NCI-H128 (cell line): Measurements from ENCODE around the gene PTDSS2.
"Not testable (repeated sequence)": the region's sequence is repeated elsewhere in the genome, so short reads cannot be mapped to it uniquely, and the experiment has no call there.

ENCODE experiments used
- DNase-seq: peaks from one replicate; lab custom pipeline; 2025; ENCODE audit not compliant: unreplicated experiment; lab: John Stamatoyannopoulos, UW

Gene PTDSS2

DNA sequence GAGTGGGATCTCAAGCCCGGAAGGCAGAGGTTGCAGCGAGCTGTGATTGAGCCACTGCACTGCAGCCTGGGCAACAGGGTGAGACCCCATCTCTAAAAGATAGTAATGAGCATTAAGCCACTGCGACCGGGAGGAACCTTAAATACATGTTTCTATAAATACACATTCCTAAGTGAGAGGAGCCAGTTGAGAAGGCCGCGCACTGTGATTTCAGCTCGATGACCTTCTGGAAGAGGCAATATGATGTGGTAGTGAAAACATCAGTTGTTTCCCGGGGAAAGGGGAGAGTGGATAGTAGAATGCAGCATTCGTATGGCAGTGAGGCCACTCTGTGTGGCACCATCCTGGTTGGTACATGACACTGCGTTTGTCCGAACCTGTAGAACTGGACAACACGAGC is 18.0 kb downstream of the PTDSS2 start:
- no peak for DNase-seq

- no peak for DNase-seq
Measured at GRCh38 chr11:468493-468892, 18.4 kb downstream of the PTDSS2 start.

DNA sequence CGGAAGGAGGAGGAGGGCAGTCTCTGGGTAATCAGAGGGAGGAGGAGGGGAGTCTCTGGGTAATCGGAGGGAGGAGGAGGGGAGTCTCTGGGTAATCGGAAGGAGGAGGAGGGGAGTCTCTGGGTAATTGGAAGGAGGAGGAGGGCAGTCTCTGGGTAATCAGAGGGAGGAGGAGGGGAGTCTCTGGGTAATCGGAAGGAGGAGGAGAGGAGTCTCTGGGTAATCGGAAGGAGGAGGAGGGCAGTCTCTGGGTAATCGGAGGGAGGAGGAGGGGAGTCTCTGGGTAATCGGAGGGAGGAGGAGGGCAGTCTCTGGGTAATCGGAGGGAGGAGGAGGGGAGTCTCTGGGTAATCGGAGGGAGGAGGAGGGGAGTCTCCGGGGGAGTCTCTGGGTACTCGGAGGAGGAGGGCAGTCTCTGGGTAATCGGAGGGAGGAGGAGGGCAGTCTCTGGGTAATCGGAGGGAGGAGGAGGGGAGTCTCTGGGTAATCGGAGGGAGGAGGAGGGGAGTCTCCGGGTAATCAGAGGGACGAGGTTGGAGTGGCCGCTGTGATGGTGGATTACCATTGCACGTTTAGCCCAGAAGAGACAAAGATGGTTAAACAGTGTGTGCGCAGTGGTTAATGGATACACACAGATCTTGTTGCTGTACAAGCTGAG is 19.1 kb downstream of the PTDSS2 start:
- not testable (repeated sequence) for DNase-seq

GRCh38 chr11:469684-470560 is 19.8 kb downstream of the PTDSS2 start:
- DNase-seq = no peak

- DNase-seq = no peak
Measured at GRCh38 chr11:471468-472145, 21.5 kb downstream of the PTDSS2 start.

DNA sequence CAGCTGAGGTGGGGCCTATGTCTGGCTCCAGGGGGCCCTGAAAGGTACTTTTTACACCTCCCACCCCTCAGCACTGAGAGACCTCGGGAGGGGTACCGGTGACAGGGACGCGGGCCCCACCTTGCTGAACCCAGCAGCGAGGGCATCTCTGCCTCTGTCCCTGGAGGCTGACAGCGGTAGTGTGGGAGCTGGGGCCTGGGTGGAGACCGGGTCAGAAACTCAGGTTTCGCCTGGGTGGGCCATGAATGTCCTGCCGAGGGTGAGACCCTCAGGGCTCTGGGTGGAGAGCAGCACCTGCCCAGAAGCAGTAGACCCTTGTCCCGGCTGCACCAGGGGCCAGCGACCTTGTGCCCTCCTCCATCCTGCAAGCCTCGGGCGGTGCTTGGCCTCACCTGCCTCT is 22.2 kb downstream of the PTDSS2 start:
- no peak for DNase-seq

- no peak for DNase-seq
Measured at GRCh38 chr11:472816-473215, 22.7 kb downstream of the PTDSS2 start.

DNA sequence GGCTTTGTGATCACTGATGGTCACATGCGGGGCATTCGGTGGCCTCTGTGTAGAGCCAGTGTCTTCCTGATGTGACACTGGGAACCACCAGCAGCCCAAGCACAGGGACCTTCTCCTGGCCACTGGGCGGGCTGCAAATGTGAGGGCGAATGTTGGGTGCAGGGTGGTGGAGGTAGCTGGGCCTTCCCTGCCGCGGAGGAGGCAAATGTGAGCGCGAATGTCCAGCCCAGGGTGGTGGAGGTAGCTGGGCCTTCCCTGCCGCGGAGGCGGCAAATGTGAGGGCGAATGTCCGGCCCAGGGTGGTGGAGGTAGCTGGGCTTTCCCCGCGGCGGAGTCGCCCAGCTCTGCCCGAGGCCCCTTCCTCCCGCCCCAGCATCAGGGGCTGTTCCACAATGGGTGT is 23.3 kb downstream of the PTDSS2 start:
- DNase-seq = no peak

- DNase-seq = no peak
Measured at GRCh38 chr11:473962-474785, 24.1 kb downstream of the PTDSS2 start.

- DNase-seq = no peak
Measured at GRCh38 chr11:474914-475506, 24.9 kb downstream of the PTDSS2 start.

GRCh38 chr11:475941-476340 is 25.9 kb downstream of the PTDSS2 start:
- no peak for DNase-seq

DNA sequence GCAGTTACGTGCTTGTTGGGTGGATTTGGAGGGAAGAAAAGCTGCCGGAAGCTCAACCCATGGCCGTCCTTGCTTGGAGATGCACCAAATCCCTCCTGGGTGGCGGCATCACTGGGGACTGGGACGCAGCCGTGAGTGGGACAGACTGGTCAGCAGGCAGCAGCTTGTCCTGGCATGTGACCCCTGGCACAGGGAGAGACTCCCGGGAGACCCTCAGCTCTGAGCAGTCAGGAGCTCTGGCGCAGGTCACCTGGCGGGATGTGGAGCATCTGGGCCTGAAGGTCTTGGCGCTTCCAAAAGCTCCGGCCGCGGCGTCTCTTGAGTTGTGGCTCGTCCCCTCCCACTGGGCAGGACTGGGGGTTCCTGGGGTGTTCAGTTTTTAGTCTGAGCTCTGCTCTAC is 26.3 kb downstream of the PTDSS2 start:
- DNase-seq = no peak

DNA sequence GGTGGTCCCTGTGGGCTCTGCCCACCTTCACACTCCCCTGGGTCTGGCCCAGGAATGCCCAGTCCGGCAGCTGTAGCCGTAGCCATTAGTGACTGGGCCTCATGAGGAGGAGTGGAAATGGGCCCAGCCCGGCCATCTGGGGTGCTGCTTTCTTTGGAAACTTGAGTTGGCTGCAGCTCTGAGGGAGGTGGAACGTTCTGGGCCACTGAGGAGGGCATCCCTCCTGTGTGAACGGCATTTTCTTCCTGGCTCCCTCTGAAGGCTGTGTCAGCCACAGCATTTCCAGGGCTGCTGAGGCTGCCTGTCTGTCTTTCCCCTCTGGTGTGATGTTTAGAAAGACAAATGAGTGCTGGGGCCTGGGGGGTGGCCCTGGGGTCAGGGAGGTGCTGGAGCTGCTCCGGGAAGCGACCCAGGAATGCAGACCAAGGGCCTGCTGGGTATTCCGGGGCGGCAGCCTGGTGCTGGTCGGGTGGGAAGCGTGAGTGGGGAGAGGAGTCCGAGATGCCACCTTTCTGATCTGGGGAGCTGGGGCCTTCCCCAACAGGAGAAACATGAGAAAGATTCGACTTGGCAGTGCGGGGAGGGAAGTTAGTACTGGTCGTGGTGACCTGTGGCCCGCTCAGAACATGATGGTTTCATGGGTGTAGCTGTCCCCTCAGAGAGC is 27.1 kb downstream of the PTDSS2 start:
- no peak for DNase-seq

GRCh38 chr11:479311-479710 is 29.2 kb downstream of the PTDSS2 start:
- no peak for DNase-seq

- no peak for DNase-seq
Measured at GRCh38 chr11:484616-485015, 34.5 kb downstream of the PTDSS2 start.

DNA sequence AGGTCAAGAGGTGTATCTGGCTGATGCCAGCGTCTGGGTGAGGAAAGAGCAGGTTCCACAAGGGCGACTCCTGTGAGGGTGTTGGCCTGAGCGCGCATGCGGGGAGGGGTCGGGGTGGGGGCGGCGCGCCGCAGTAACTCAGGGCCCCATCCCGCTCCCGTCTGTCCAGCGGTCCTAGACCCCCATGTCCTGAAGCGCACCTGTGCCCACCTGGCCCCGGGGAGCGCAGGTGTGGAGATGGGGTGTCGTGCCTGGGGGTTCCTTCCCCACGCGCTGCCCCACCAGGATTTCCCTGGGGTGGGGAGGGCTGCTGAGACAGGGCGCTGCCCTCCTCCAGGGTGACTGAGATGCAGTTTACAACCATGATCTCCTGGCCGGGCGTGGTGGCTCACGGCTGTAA is 36.1 kb downstream of the PTDSS2 start:
- DNase-seq = no peak

DNA sequence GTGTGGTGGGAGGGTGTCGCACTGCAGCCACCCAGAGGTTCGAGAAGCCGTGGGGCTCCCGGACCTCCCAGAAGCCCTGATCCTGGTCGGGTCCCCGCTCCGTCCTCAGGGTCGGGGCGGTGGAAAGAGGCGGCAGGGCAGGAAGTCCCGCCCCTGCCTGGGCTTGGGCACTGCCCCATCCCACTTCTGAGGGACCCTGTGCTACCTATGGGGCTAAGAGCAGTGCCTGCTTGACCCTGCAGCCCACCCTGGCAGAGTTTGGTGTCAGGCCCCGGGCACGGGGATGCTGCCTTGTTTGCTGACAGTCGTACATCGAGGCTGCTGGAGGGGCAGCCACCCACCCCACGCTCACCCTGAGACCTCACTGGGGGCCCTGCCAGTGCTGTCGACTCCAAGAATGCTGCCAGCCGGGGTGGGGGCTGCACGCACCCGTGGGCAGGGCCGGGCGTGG is 37.5 kb downstream of the PTDSS2 start:
- no peak for DNase-seq

- DNase-seq = no peak
Measured at GRCh38 chr11:488062-488461, 38.0 kb downstream of the PTDSS2 start.

DNA sequence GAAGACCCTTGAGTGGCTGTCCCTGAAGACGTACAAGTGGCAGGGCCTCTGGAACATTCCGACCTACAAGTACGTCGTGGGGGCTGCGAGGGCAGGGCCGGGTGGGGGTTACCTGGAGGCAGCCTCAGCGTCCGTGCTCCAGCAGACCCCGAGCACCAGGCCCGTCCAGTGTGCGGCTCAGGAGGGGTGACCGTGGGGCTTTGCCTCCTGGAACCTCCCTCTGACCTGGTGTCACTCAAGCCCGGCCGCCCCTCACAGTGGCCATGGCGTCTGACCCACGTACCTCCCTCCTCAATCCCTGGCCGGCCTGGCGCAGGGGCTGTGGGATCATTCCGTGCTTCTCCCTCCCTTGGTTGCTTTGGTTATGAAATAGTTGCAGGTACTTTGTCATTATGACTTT is 38.5 kb downstream of the PTDSS2 start:
- DNase-seq = no peak

GRCh38 chr11:488992-489391 is 38.9 kb downstream of the PTDSS2 start:
- DNase-seq = no peak
